Measurements from ENCODE around the gene UCMA.
"Not testable (repeated sequence)": the region's sequence is repeated elsewhere in the genome, so short reads cannot be mapped to it uniquely, and the experiment has no call there.

DNA sequence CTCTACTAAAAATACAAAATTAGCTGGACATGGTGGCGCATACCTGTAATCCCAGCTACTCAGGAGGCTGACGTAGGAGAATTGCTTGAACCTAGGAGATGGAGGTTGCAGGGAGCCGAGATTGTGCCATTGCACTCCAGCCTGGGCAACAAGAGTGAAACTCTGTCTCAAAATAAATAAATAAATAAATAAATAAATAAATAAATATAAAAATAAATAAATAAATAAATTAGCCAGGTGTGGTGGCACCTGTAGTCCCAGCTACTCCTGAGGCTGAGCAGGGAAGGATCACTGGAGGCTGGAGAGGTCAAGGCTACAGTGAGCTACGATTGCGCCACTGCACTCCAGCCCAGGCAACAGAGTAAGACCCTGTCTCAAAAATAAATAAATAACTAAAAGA lies 8.1 kb upstream of the UCMA start:
- TF ChIP-seq EZH2phosphoT487 (IDR thresholded peaks at IDR 0.05; ENCODE audit: low read depth); CTCF (IDR thresholded peaks at IDR 0.05; ENCODE audit: low read depth, low read length): not testable (repeated sequence)
